GM19351 (cell line): ENCODE data around the gene NEK4.

ENCODE experiments used
- ATAC-seq: cut with Tn5 transposase; IDR thresholded peaks from one replicate; pipeline ENCODE4 v1.9.1; 2021; ENCODE audit warnings: mild to moderate bottlenecking, moderate library complexity; ENCODE audit not compliant: unreplicated experiment

NEK4 gene

GRCh38 chr3:52705688-52706686, 64.8 kb downstream of the NEK4 start, which contains the start of the genes GLT8D1 and SPCS1:
GLT8D1 (minus strand) TSS chr3:52705791; CDS start chr3:52700460, 5,331 bp downstream.
SPCS1 (plus strand) TSS chr3:52706106; CDS start chr3:52706247, 141 bp downstream.
- ATAC-seq, result peak; percentile 74

GRCh38 chr3:52705438-52705687, 65.4 kb downstream of the NEK4 start:
- no peak for ATAC-seq

- ATAC-seq, result no peak
Observed at GRCh38 chr3:52704611-52705437, 65.9 kb downstream of the NEK4 start.

GRCh38 chr3:52703341-52703740, 67.4 kb downstream of the NEK4 start:
- no peak for ATAC-seq

GRCh38 chr3:52697632-52697965, 73.1 kb downstream of the NEK4 start:
- no peak for ATAC-seq

GRCh38 chr3:52696830-52697631, 73.7 kb downstream of the NEK4 start:
- ATAC-seq, result no peak

GRCh38 chr3:52695798-52696671, 74.7 kb downstream of the NEK4 start:
- ATAC-seq, result no peak

- no peak for ATAC-seq
Observed at GRCh38 chr3:52694528-52695189, 76.1 kb downstream of the NEK4 start.

- no peak for ATAC-seq
Observed at GRCh38 chr3:52693071-52693470, 77.7 kb downstream of the NEK4 start.

GRCh38 chr3:52690560-52690959, 80.2 kb downstream of the NEK4 start:
- ATAC-seq, result no peak

GRCh38 chr3:52689151-52689550, 81.6 kb downstream of the NEK4 start:
- no peak for ATAC-seq

- ATAC-seq, result no peak
Observed at GRCh38 chr3:52688266-52688665, 82.5 kb downstream of the NEK4 start.

GRCh38 chr3:52685709-52686691, 84.7 kb downstream of the NEK4 start, which contains the start of the genes GNL3 and PBRM1:
GNL3 (plus strand) TSS chr3:52686032; CDS start chr3:52686093, 61 bp downstream.
PBRM1 (minus strand) TSS chr3:52685913.
- ATAC-seq, result peak; percentile 55

- peak; percentile 77 for ATAC-seq
Observed at GRCh38 chr3:52685285-52685708, 85.4 kb downstream of the NEK4 start.

GRCh38 chr3:52684184-52684583, 86.6 kb downstream of the NEK4 start:
- ATAC-seq, result no peak

- no peak for ATAC-seq
Observed at GRCh38 chr3:52683611-52684010, 87.1 kb downstream of the NEK4 start.

- no peak for ATAC-seq
Observed at GRCh38 chr3:52682016-52682415, 88.7 kb downstream of the NEK4 start.

GRCh38 chr3:52681596-52681995, 89.1 kb downstream of the NEK4 start:
- no peak for ATAC-seq
